Measurements from ENCODE around the gene TBL1X. TPM values are rescaled to one million over a fixed set of nuclear protein-coding genes. Genes with fewer than 3 reads are reported as not detected.
A peak's percentile ranks its signal among the peaks of the same experiment; 100 is the strongest.

Gene TBL1X
- total and polyA plus RNA-seq, 2 donors: 6.8 to 11.5 TPM

GRCh38 chrX:9746148-9746888, 281.5 kb downstream of the TBL1X start:
- WGBS: 36% methylated on average over 3 of the region's 3 CpGs
- no peak overlapping the region for H3K27ac ChIP-seq (ENCODE audit: low read depth in 1 of 2, low read length in 1 of 2)
- H3K9me3 ChIP-seq (ENCODE audit: control insufficient read depth in 2 of 2, insufficient read depth in 1 of 2, low read length in 1 of 2): peaks cover 0 to 13% of the 10 kb centered on the region in 2 donors
- H3K4me3 ChIP-seq (ENCODE audit: low read length in 2 of 2): no peak overlapping the region
- no peak for DNase-seq (ENCODE audit: low read depth in 6 of 9, low spot score in 9 of 9)
- H3K27me3 ChIP-seq (ENCODE audit: control insufficient read depth in 2 of 2, insufficient read depth in 1 of 2, low read length in 1 of 2): peaks cover 0 to 2% of the 10 kb centered on the region in 2 donors
- no peaks in the 10 kb centered on the region for H3K4me1 ChIP-seq (ENCODE audit: control insufficient read depth in 2 of 2, insufficient read depth in 2 of 2, low read length in 2 of 2)
- no peaks in the 10 kb centered on the region for H3K36me3 ChIP-seq (ENCODE audit: control insufficient read depth in 2 of 2, insufficient read depth in 2 of 2, low read length in 1 of 2)

- Histone ChIP-seq H3K4me1 (ENCODE audit: control insufficient read depth in 2 of 2, insufficient read depth in 2 of 2, low read length in 2 of 2) (no peaks in the 10 kb centered on the region), H3K36me3 (ENCODE audit: control insufficient read depth in 2 of 2, insufficient read depth in 2 of 2, low read length in 1 of 2) (no peaks in the 10 kb centered on the region), H3K9me3 (ENCODE audit: control insufficient read depth in 2 of 2, insufficient read depth in 1 of 2, low read length in 1 of 2) (peaks cover 0 to 13% of the 10 kb centered on the region in 2 donors), H3K4me3 (ENCODE audit: low read length in 2 of 2) (no peak overlapping the region), H3K27me3 (ENCODE audit: control insufficient read depth in 2 of 2, insufficient read depth in 1 of 2, low read length in 1 of 2) (peaks cover 0 to 2% of the 10 kb centered on the region in 2 donors), H3K27ac (ENCODE audit: low read depth in 1 of 2, low read length in 1 of 2) (no peak overlapping the region)
- 95% methylated on average over 4 of the region's 4 CpGs for WGBS
- no peak for DNase-seq (ENCODE audit: low read depth in 6 of 9, low spot score in 9 of 9)
These were observed 282.8 kb downstream of the TBL1X start for GRCh38 chrX:9747644-9748043.

DNA sequence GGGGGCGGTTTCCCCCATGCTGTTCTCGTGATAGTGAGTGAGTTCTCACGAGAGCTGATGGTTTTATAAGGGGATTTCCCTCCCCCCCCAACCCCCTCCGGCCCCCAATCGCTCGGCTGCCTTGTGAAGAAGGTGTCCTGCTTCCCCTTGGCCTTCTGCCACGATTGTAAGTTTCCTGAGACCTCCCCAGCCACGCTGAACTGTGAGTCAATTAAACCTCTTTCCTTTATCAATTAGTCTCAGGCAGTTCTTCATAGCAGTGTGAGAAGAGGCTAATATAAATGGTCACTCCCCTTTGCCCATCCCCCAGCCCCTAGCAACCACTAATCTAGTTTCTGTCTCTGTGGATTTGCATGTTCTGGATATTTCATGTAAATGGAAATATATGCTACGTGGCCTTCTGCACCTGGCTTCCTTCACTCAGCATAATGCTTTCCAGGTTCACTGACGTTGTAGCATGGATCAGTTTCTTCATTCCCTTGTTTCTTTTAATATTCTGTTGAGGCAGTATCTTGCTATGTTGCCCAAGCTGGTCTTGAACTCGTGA, 284.4 kb downstream of the TBL1X start:
- 47% methylated on average over 11 of the region's 11 CpGs for WGBS
- Histone ChIP-seq H3K4me1 (ENCODE audit: control insufficient read depth in 2 of 2, insufficient read depth in 2 of 2, low read length in 2 of 2) (no peaks in the 10 kb centered on the region), H3K4me3 (ENCODE audit: low read length in 2 of 2) (no peak overlapping the region), H3K9me3 (ENCODE audit: control insufficient read depth in 2 of 2, insufficient read depth in 1 of 2, low read length in 1 of 2) (peaks cover 0 to 13% of the 10 kb centered on the region in 2 donors), H3K36me3 (ENCODE audit: control insufficient read depth in 2 of 2, insufficient read depth in 2 of 2, low read length in 1 of 2) (no peaks in the 10 kb centered on the region), H3K27me3 (ENCODE audit: control insufficient read depth in 2 of 2, insufficient read depth in 1 of 2, low read length in 1 of 2) (peaks cover 0 to 4% of the 10 kb centered on the region in 2 donors), H3K27ac (ENCODE audit: low read depth in 1 of 2, low read length in 1 of 2) (no peak overlapping the region)
- DNase-seq (ENCODE audit: low read depth in 6 of 9, low spot score in 9 of 9): no peak

GRCh38 chrX:9757366-9757765, 292.5 kb downstream of the TBL1X start:
- Histone ChIP-seq H3K9me3 (ENCODE audit: control insufficient read depth in 2 of 2, insufficient read depth in 1 of 2, low read length in 1 of 2) (no peaks in the 10 kb centered on the region), H3K27ac (ENCODE audit: low read depth in 1 of 2, low read length in 1 of 2) (no peak overlapping the region), H3K4me3 (ENCODE audit: low read length in 2 of 2) (no peak overlapping the region), H3K4me1 (ENCODE audit: control insufficient read depth in 2 of 2, insufficient read depth in 2 of 2, low read length in 2 of 2) (no peaks in the 10 kb centered on the region), H3K36me3 (ENCODE audit: control insufficient read depth in 2 of 2, insufficient read depth in 2 of 2, low read length in 1 of 2) (no peaks in the 10 kb centered on the region), H3K27me3 (ENCODE audit: control insufficient read depth in 2 of 2, insufficient read depth in 1 of 2, low read length in 1 of 2) (peaks cover 0 to 2% of the 10 kb centered on the region in 2 donors)
- 95% methylated on average over 7 of the region's 7 CpGs for WGBS
- DNase-seq (ENCODE audit: low read depth in 6 of 9, low spot score in 9 of 9): no peak

- Histone ChIP-seq H3K27ac (ENCODE audit: low read depth in 1 of 2, low read length in 1 of 2) (no peak overlapping the region), H3K27me3 (ENCODE audit: control insufficient read depth in 2 of 2, insufficient read depth in 1 of 2, low read length in 1 of 2) (peaks cover 0 to 5% of the 10 kb centered on the region in 2 donors), H3K4me3 (ENCODE audit: low read length in 2 of 2) (no peak overlapping the region), H3K4me1 (ENCODE audit: control insufficient read depth in 2 of 2, insufficient read depth in 2 of 2, low read length in 2 of 2) (no peaks in the 10 kb centered on the region), H3K9me3 (ENCODE audit: control insufficient read depth in 2 of 2, insufficient read depth in 1 of 2, low read length in 1 of 2) (no peaks in the 10 kb centered on the region), H3K36me3 (ENCODE audit: control insufficient read depth in 2 of 2, insufficient read depth in 2 of 2, low read length in 1 of 2) (no peaks in the 10 kb centered on the region)
- DNase-seq (ENCODE audit: low read depth in 6 of 9, low spot score in 9 of 9): no peak
- WGBS: 51% methylated on average over 4 of the region's 4 CpGs
These were observed 293.3 kb downstream of the TBL1X start for GRCh38 chrX:9758021-9758638.

DNA sequence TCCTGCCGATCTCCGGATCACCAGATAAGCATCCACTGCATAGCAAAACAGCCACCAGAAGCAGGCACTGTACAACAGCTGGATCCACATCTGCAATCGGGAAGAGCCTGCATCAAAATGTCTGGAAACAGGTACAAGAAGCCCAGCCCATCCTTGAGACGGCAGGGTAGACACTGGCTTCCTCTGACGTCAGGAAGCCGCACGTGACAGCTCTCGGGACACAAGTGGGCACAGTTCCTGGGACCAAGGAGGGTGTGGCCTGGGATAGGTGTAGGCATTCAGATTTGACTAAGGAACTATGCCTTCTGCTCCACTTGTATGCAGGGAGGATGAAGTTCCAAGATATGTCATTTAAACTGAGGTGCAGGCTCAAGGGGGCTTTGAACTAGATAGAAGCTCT, 294.5 kb downstream of the TBL1X start:
- Histone ChIP-seq H3K4me3 (ENCODE audit: low read length in 2 of 2) (no peak overlapping the region), H3K27ac (ENCODE audit: low read depth in 1 of 2, low read length in 1 of 2) (no peak overlapping the region), H3K9me3 (ENCODE audit: control insufficient read depth in 2 of 2, insufficient read depth in 1 of 2, low read length in 1 of 2) (no peaks in the 10 kb centered on the region), H3K4me1 (ENCODE audit: control insufficient read depth in 2 of 2, insufficient read depth in 2 of 2, low read length in 2 of 2) (no peaks in the 10 kb centered on the region), H3K36me3 (ENCODE audit: control insufficient read depth in 2 of 2, insufficient read depth in 2 of 2, low read length in 1 of 2) (no peaks in the 10 kb centered on the region), H3K27me3 (ENCODE audit: control insufficient read depth in 2 of 2, insufficient read depth in 1 of 2, low read length in 1 of 2) (peaks cover 0 to 9% of the 10 kb centered on the region in 2 donors)
- WGBS: 93% methylated on average over 8 of the region's 8 CpGs
- no peak for DNase-seq (ENCODE audit: low read depth in 6 of 9, low spot score in 9 of 9)

DNA sequence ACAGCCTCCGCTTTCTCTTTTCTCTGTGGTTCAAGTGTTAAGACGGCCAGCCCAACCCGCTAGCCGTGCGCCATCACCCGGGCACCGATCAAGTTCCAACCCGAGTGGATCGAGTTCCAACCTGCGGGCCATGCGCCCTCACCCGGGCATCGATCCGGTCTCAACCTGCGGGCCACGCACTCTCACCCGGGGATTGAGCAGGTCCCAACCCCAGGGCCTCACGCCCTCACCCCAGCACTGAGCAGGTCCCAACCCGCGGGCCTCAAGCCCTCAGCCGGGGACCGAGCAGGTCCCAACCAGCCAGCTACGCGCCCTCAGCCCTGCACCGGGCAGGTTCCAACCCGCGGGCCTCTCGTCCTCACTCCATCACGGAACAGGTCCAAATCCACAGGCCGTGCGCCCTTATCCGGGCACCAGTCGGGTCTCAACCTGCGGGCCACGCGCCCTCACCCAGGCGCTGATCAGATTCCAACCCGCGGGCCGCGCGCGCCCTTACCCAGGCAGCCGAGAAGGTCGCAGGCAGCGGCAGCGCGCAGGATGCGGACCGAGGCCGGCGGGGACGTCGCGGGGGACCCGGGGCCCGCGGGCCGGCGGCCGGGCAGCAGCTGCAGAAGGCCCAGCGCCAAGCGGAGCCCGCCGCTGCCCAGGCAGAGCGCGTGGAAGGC, 300.3 kb downstream of the TBL1X start:
- H3K4me3 ChIP-seq (ENCODE audit: low read length in 2 of 2): no peak overlapping the region
- WGBS: 11% methylated on average over 67 of the region's 67 CpGs

GRCh38 chrX:9765737-9766097, 300.9 kb downstream of the TBL1X start, which contains the start of gene GPR143:
TSS of gene GPR143 (minus strand) at chrX:9765847. CDS start at chrX:9765817, 30 bp downstream.
- no peak for DNase-seq (ENCODE audit: low read depth in 6 of 9, low spot score in 9 of 9)
- no peak within 1 kb of the TSS for H3K4me3 ChIP-seq (ENCODE audit: low read length in 2 of 2)
- no peaks in the 10 kb centered on the region for H3K4me1 ChIP-seq (ENCODE audit: control insufficient read depth in 2 of 2, insufficient read depth in 2 of 2, low read length in 2 of 2)
- H3K9me3 ChIP-seq (ENCODE audit: control insufficient read depth in 2 of 2, insufficient read depth in 1 of 2, low read length in 1 of 2): peaks cover 0 to 4% of the 10 kb centered on the region in 2 donors
- H3K36me3 ChIP-seq (ENCODE audit: control insufficient read depth in 2 of 2, insufficient read depth in 2 of 2, low read length in 1 of 2): no peaks in the 10 kb centered on the region
- 17% methylated on average over 26 of the region's 26 CpGs for WGBS
- H3K27ac ChIP-seq (ENCODE audit: low read depth in 1 of 2, low read length in 1 of 2): no peak within 1 kb of the TSS
- H3K27me3 ChIP-seq (ENCODE audit: control insufficient read depth in 2 of 2, insufficient read depth in 1 of 2, low read length in 1 of 2): peaks cover 12 to 33% of the 10 kb centered on the region in 2 donors

More for the DNA sequence above, 300.3 kb downstream of the TBL1X start:
- Histone ChIP-seq H3K4me1 (ENCODE audit: control insufficient read depth in 2 of 2, insufficient read depth in 2 of 2, low read length in 2 of 2) (no peaks in the 10 kb centered on the region), H3K27me3 (ENCODE audit: control insufficient read depth in 2 of 2, insufficient read depth in 1 of 2, low read length in 1 of 2) (peaks cover 12 to 33% of the 10 kb centered on the region in 2 donors), H3K9me3 (ENCODE audit: control insufficient read depth in 2 of 2, insufficient read depth in 1 of 2, low read length in 1 of 2) (peaks cover 0 to 4% of the 10 kb centered on the region in 2 donors), H3K36me3 (ENCODE audit: control insufficient read depth in 2 of 2, insufficient read depth in 2 of 2, low read length in 1 of 2) (no peaks in the 10 kb centered on the region), H3K27ac (ENCODE audit: low read depth in 1 of 2, low read length in 1 of 2) (no peak overlapping the region)
- no peak for DNase-seq (ENCODE audit: low read depth in 6 of 9, low spot score in 9 of 9)

GRCh38 chrX:9767375-9767774, 302.5 kb downstream of the TBL1X start:
- Histone ChIP-seq H3K36me3 (ENCODE audit: control insufficient read depth in 2 of 2, insufficient read depth in 2 of 2, low read length in 1 of 2) (no peaks in the 10 kb centered on the region), H3K4me3 (ENCODE audit: low read length in 2 of 2) (no peak overlapping the region), H3K27me3 (ENCODE audit: control insufficient read depth in 2 of 2, insufficient read depth in 1 of 2, low read length in 1 of 2) (peaks cover 12 to 33% of the 10 kb centered on the region in 2 donors), H3K27ac (ENCODE audit: low read depth in 1 of 2, low read length in 1 of 2) (no peak overlapping the region), H3K9me3 (ENCODE audit: control insufficient read depth in 2 of 2, insufficient read depth in 1 of 2, low read length in 1 of 2) (peaks cover 0 to 4% of the 10 kb centered on the region in 2 donors), H3K4me1 (ENCODE audit: control insufficient read depth in 2 of 2, insufficient read depth in 2 of 2, low read length in 2 of 2) (no peaks in the 10 kb centered on the region)
- peak in 2 of 9 donors; percentile 5 to 35 for DNase-seq (ENCODE audit: low read depth in 6 of 9, low spot score in 9 of 9)
- 22% methylated on average over 6 of the region's 6 CpGs for WGBS
